Activated naive CD8-positive, alpha-beta T cell (primary cell): ENCODE results near the gene ATF6.
"Not testable (repeated sequence)": the region's sequence is repeated elsewhere in the genome, so short reads cannot be mapped to it uniquely, and the experiment has no call there.

ENCODE experiments used
- H3K27ac Mint-ChIP-seq: one replicate; pipeline ENCODE4 v1.8.0; 2021; ENCODE audit warnings: mixed read lengths
- H3K27me3 Mint-ChIP-seq: one replicate; pipeline ENCODE4 v1.8.0; 2021; ENCODE audit warnings: mixed read lengths
- H3K36me3 Mint-ChIP-seq: one replicate; pipeline ENCODE4 v1.8.0; 2021; ENCODE audit warnings: mixed read lengths
- H3K4me1 Mint-ChIP-seq: one replicate; pipeline ENCODE4 v1.8.0; 2021; ENCODE audit warnings: low read depth, mixed read lengths
- H3K4me3 Mint-ChIP-seq: one replicate; pipeline ENCODE4 v1.8.0; 2021; ENCODE audit warnings: mild to moderate bottlenecking, mixed read lengths
- H3K9me3 Mint-ChIP-seq: one replicate; pipeline ENCODE4 v1.8.0; 2021; ENCODE audit warnings: low read depth, mixed read lengths

ATF6 gene

DNA sequence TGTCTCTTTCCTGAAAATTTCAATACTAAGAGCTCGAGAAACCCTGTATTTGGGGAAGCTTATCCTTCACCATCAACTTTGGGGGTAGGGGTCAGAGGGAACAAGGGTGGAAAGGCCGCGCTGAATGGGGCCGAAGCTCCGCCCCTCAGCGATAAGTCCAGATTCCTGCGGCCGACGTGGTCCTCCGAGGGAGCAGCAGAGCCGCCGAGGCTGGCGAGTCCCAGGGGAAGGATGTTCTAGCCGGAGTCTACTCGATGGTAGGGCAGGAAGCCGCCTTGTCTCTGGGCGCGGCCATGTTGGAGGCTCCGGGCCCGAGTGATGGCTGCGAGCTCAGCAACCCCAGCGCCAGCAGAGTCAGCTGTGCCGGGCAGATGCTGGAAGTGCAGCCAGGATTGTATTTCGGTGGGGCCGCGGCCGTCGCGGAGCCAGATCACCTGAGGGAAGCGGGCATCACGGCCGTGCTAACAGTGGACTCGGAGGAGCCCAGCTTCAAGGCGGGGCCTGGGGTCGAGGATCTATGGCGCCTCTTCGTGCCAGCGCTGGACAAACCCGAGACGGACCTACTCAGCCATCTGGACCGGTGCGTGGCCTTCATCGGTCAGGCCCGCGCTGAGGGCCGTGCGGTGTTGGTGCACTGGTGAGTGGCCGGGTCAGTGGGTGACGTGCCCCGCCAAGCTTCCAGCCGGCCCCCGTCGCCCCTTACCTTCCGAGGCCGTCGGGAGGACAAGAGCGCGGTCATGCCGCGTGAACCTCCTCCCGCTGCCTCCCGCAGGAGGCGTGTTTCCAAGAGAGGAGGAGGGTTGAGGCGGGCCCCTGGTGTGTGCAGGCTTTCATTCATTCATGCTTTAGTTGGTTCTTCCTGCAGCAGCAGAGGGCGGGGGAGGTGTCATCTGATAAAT is 16.4 kb upstream of the ATF6 start, which contains the start of gene DUSP12:
DUSP12 (plus strand) TSS at position 278 of the 899 bp plus-strand sequence; CDS start at position 294, 16 bp downstream.
- peaks cover 47% of the 10 kb centered on the region for H3K4me1 Mint-ChIP-seq
- peaks cover 12% of the 10 kb centered on the region for H3K36me3 Mint-ChIP-seq
- H3K27me3 Mint-ChIP-seq: peaks cover 4% of the 10 kb centered on the region
- H3K9me3 Mint-ChIP-seq: no peaks in the 10 kb centered on the region
- peak within 1 kb of the TSS; percentile 99 for H3K27ac Mint-ChIP-seq
- peak within 1 kb of the TSS; percentile 99 for H3K4me3 Mint-ChIP-seq

DNA sequence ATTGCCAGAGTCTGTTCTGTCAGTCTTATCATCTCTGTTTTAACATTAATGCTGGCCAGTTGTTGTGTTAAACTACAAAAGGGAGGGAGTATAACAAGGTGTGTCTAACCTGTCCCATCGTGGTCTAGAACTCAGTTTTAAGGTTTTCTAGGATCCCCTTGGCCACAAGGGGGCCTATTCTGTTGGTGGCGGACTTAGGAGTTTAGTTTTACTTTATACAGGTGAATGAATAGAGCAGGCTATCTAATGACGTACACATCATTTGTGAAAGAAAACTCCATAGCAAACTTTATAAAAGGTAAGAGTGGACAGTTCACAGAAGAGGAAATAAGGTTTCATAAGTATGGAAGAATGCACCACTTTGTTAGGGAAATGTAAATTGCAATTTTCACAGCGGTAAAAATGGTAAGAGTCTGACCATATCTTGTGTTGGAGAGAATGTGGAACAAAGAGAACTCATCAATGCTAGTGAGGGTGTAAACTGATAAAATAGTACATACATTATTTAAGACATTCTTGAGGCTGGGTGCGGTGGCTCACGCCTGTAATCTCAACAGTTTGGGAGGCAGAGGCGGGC is 2.5 kb upstream of the ATF6 start:
- H3K9me3 Mint-ChIP-seq: no peaks in the 10 kb centered on the region
- H3K4me3 Mint-ChIP-seq: peak overlapping the region; percentile 57
- peaks cover 32% of the 10 kb centered on the region for H3K4me1 Mint-ChIP-seq
- H3K27ac Mint-ChIP-seq: no peak overlapping the region
- no peaks in the 10 kb centered on the region for H3K27me3 Mint-ChIP-seq
- H3K36me3 Mint-ChIP-seq: peaks cover 3% of the 10 kb centered on the region

DNA sequence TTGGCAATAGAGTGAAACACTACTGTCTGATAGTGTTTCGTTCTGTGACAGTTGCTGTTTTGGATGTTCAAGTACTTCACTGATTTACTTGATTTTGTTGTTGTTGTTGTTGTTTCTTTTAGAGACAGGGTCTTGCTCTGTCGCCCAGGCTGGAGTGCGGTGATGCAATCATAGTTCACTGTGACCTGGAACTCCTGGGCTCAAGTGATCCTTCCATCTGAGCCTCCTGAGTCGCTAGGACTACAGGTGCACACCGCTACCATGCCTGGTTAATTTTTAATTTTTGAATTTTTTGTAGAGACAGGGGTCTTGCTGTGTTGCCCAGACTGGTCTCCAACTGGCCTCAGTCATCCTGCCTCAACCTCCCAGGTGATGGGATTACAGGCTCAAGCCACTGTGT is 2.3 kb downstream of the ATF6 start:
- no peaks in the 10 kb centered on the region for H3K27me3 Mint-ChIP-seq
- peaks cover 37% of the 10 kb centered on the region for H3K4me1 Mint-ChIP-seq
- peak overlapping the region; percentile 42 for H3K27ac Mint-ChIP-seq
- H3K36me3 Mint-ChIP-seq: peaks cover 2% of the 10 kb centered on the region
- H3K9me3 Mint-ChIP-seq: no peaks in the 10 kb centered on the region
- H3K4me3 Mint-ChIP-seq: peak overlapping the region; percentile 97

DNA sequence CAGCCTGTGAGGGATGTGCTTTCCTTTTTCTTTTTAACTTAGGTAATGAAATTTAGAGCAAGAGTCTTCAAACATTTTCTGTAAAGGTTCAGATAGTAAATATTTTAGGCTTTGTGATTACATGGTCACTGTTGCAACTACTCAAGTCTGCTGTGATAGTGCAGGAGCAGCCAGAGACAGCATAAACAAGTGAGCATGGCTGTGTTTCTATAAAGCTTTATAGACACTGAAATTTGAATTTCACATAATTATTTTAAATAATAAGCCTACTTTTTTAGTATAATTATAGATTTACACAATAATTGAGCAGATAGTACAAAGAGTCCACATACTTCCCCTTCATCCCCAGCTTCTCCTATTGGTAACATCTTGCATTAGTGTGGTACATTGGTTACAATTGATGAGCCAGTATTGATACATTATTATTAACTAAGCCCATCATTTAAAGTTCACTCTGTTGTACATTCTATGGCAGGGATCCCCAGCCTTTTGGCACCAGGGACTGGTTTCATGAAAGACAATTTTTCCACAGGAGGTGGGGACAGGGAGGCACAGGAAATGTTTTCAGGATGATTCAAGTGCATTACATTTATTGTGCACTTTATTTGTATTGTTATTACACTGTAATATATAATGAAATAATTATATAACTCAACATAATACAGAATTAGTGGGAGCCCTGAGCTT is 3.0 kb downstream of the ATF6 start:
- Mint-ChIP-seq H3K4me1 (peaks cover 39% of the 10 kb centered on the region), H3K9me3 (no peaks in the 10 kb centered on the region), H3K4me3 (no peak overlapping the region), H3K36me3 (peaks cover 2% of the 10 kb centered on the region), H3K27me3 (no peaks in the 10 kb centered on the region), H3K27ac (no peak overlapping the region)

DNA sequence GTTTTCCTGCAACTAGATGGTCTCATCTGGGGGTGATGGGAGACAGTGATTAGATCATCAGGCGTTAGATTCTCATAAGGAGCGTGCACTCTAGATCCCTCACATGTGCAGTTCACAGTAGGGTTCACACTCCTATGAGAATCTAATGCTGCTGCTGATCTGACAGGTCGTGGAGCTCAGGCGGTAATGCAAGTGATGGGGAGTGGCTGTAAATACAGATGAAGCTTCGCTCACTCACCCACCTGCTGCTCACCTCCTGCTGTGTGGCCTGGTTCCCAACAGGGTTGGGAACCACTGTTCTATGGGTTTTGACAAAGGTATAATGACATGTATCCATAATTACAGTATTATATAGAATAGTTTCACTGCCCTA is 3.5 kb downstream of the ATF6 start:
- H3K9me3 Mint-ChIP-seq: not testable (repeated sequence)

DNA sequence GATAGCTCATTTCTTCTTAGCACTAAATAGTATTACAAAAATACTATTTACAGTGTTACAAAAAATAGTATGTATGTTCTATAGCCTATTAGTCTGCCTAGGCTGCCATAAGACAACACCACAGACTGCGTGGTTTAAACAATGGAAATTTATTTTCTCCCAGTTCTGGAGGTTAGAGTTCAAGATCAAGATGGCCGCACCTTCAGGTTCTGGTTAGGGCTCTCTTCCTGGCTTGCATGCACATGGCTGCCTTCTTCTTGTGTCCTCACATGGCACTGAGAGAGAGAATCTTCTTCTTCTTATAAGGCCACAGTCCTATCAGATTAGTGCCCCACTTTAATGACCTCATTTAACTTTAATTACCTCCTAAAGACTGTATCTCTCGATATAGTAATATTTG is 4.1 kb downstream of the ATF6 start:
- Mint-ChIP-seq H3K36me3 (peaks cover 2% of the 10 kb centered on the region), H3K27me3 (no peaks in the 10 kb centered on the region), H3K27ac (peak overlapping the region; percentile 30), H3K4me3 (no peak overlapping the region), H3K4me1 (peaks cover 40% of the 10 kb centered on the region), H3K9me3 (no peaks in the 10 kb centered on the region)

More for the DNA sequence above, 3.5 kb downstream of the ATF6 start:
- Mint-ChIP-seq H3K27ac (peak overlapping the region; percentile 46), H3K4me1 (peaks cover 40% of the 10 kb centered on the region)
- H3K27me3 Mint-ChIP-seq, H3K36me3 Mint-ChIP-seq, H3K4me3 Mint-ChIP-seq: not testable (repeated sequence)

DNA sequence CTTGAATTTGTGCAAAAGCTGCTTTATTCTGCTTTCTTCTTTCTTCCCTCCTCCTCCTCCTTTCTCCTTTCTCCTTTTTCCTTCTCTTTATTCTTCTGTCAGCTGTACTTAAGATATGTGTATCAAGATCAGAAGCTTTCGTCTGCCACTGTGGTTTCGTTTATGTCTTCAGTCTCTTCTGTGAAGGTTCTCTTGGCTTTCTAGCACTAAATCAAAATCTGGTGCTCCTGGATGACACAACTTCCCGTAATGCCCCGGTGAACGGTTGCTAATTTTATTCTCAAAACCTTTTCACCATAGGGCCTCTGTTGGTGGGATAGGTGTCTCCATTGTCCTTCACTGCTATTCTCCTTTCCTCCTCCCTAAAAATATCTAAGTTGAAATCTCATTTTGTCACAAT is 5.0 kb downstream of the ATF6 start:
- Mint-ChIP-seq H3K4me3 (no peak overlapping the region), H3K27ac (no peak overlapping the region), H3K4me1 (peaks cover 38% of the 10 kb centered on the region), H3K36me3 (peaks cover 2% of the 10 kb centered on the region), H3K9me3 (no peaks in the 10 kb centered on the region), H3K27me3 (no peaks in the 10 kb centered on the region)

- H3K36me3 Mint-ChIP-seq: peaks cover 2% of the 10 kb centered on the region
These were observed 5.9 kb downstream of the ATF6 start for GRCh38 chr1:161771973-161772372.

DNA sequence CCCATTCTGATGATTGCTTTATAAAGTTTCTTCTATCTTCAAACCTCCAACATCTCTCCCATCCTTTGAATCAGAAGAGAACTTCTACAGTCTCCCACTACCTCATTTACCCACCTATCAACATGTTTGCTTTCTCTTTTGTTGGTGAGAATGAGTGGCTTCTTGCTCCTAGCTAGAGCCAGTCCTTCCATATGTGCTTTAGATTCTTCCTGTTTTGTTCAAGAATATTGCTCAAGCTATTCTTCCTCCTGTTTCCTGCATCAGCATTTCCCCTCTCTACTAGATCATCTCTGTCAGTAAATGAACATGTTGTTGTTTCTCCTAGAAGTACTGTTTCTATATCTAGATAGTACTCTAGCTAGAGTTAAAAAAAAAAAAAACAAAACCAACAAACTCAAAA is 6.3 kb downstream of the ATF6 start:
- no peaks in the 10 kb centered on the region for H3K9me3 Mint-ChIP-seq
- no peak overlapping the region for H3K27ac Mint-ChIP-seq
- no peak overlapping the region for H3K4me3 Mint-ChIP-seq
- H3K36me3 Mint-ChIP-seq: peaks cover 2% of the 10 kb centered on the region
- no peaks in the 10 kb centered on the region for H3K27me3 Mint-ChIP-seq
- H3K4me1 Mint-ChIP-seq: peaks cover 27% of the 10 kb centered on the region

More at GRCh38 chr1:161771973-161772372, 5.9 kb downstream of the ATF6 start:
- no peaks in the 10 kb centered on the region for H3K27me3 Mint-ChIP-seq
- no peak overlapping the region for H3K27ac Mint-ChIP-seq
- H3K4me3 Mint-ChIP-seq: no peak overlapping the region
- H3K9me3 Mint-ChIP-seq: no peaks in the 10 kb centered on the region
- peaks cover 31% of the 10 kb centered on the region for H3K4me1 Mint-ChIP-seq

DNA sequence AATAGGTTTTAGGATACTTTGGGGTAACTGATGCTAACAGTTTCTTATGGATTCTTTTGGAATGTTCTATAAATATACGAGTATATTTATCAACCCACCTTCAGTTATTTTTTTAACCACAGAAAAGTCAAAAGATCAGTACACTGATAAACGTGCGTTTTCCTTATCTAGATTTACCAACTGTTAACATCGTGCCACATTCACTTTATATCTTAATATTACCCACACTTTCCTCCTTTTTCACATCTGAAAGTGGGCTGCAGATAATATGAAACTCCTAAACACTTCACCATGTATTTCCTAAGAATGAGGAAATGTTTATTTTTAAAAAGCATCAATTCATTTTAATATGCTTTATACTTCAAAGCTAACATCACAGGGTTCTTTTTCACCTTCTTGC is 7.7 kb downstream of the ATF6 start:
- no peak overlapping the region for H3K27ac Mint-ChIP-seq
- H3K36me3 Mint-ChIP-seq: peaks cover 2% of the 10 kb centered on the region
- H3K4me1 Mint-ChIP-seq: peaks cover 19% of the 10 kb centered on the region
- no peaks in the 10 kb centered on the region for H3K27me3 Mint-ChIP-seq
- peak overlapping the region; percentile 9 for H3K4me3 Mint-ChIP-seq
- H3K9me3 Mint-ChIP-seq: no peaks in the 10 kb centered on the region

DNA sequence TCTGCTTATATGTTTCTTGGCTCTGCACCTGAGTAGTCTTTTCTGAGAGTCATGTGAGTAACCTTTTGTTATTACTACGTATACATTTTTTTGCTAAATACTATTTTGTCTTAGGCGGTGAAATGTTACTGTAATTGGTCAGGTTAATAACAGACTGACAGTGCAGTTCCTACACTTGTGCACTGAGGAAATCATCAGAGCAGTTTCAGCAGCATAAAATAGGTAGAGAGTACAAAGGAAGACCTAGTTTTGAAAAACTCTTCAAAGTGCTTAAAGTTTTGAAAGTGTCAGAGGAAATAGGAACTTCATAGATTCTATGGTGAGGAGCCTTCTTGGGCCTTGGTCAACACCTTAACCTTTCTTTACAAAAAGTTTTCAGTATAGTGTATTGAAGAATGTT is 11.1 kb downstream of the ATF6 start:
- no peaks in the 10 kb centered on the region for H3K9me3 Mint-ChIP-seq
- no peaks in the 10 kb centered on the region for H3K27me3 Mint-ChIP-seq
- no peak overlapping the region for H3K4me3 Mint-ChIP-seq
- peaks cover 16% of the 10 kb centered on the region for H3K4me1 Mint-ChIP-seq
- no peak overlapping the region for H3K27ac Mint-ChIP-seq
- peaks cover 2% of the 10 kb centered on the region for H3K36me3 Mint-ChIP-seq

- H3K4me3 Mint-ChIP-seq: no peak overlapping the region
- no peaks in the 10 kb centered on the region for H3K27me3 Mint-ChIP-seq
- no peak overlapping the region for H3K27ac Mint-ChIP-seq
- no peaks in the 10 kb centered on the region for H3K9me3 Mint-ChIP-seq
- H3K36me3 Mint-ChIP-seq: peaks cover 2% of the 10 kb centered on the region
- peaks cover 11% of the 10 kb centered on the region for H3K4me1 Mint-ChIP-seq
These were observed 12.4 kb downstream of the ATF6 start for GRCh38 chr1:161778522-161778921.

DNA sequence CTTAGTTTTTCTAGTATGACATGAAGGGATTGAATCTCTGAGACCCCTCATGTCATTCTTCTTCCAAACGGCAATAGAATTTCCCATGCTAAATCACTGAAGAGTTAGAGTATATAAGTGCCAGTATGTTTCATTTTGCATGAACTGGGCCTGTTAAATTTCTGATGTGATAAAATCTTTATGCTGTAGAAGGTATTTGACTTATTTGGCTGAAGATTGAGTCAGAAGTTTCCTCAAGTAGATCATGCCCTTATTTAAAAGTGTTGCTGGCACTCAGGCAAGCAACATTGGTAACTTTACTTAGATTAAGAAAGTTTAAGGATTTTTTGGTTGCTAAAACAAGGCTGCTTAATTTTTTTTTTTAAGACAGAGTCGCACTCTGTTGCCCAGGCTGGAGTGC is 13.3 kb downstream of the ATF6 start:
- no peaks in the 10 kb centered on the region for H3K27me3 Mint-ChIP-seq
- peaks cover 4% of the 10 kb centered on the region for H3K36me3 Mint-ChIP-seq
- peaks cover 5% of the 10 kb centered on the region for H3K4me1 Mint-ChIP-seq
- H3K27ac Mint-ChIP-seq: no peak overlapping the region
- H3K9me3 Mint-ChIP-seq: no peaks in the 10 kb centered on the region
- H3K4me3 Mint-ChIP-seq: no peak overlapping the region

- Mint-ChIP-seq H3K27me3 (no peaks in the 10 kb centered on the region), H3K36me3 (peaks cover 14% of the 10 kb centered on the region), H3K4me1 (peaks cover 6% of the 10 kb centered on the region), H3K4me3 (no peak overlapping the region), H3K27ac (no peak overlapping the region), H3K9me3 (no peaks in the 10 kb centered on the region)
These were observed 15.9 kb downstream of the ATF6 start for GRCh38 chr1:161781995-161782394.

GRCh38 chr1:161782886-161783285 is 16.8 kb downstream of the ATF6 start:
- H3K27me3 Mint-ChIP-seq: no peaks in the 10 kb centered on the region
- peaks cover 14% of the 10 kb centered on the region for H3K36me3 Mint-ChIP-seq
- H3K9me3 Mint-ChIP-seq: no peaks in the 10 kb centered on the region
- peaks cover 6% of the 10 kb centered on the region for H3K4me1 Mint-ChIP-seq
- no peak overlapping the region for H3K27ac Mint-ChIP-seq
- H3K4me3 Mint-ChIP-seq: no peak overlapping the region
